Mesendoderm (in vitro differentiated cells): ENCODE data around the gene NEMF.
A peak's percentile ranks its signal among the peaks of the same experiment; 100 is the strongest.
"Not testable (repeated sequence)": the region's sequence is repeated elsewhere in the genome, so short reads cannot be mapped to it uniquely, and the experiment has no call there.

Experiments
- DNase-seq: peaks from one replicate; pipeline ENCODE4 v3.0.0; 2013
- H2AK5ac ChIP-seq: 2 replicates; pipeline ENCODE4 v1.6.1; 2013; ENCODE audit warnings: low read length, inconsistent platforms
- H2BK120ac ChIP-seq: 2 replicates; pipeline ENCODE4 v1.6.1; 2013; ENCODE audit warnings: low read depth, mild to moderate bottlenecking, low read length, moderate library complexity, mixed read lengths
- H2BK15ac ChIP-seq: replicated peaks from 2 replicates; pipeline ENCODE4 v1.6.1; 2013; ENCODE audit warnings: low read depth, mild to moderate bottlenecking, moderate library complexity
- H2BK5ac ChIP-seq: 2 replicates; pipeline ENCODE4 v1.6.1; 2013; ENCODE audit warnings: low read length, inconsistent platforms
- H3K18ac ChIP-seq: 2 replicates; pipeline ENCODE4 v1.6.1; 2013; ENCODE audit warnings: mild to moderate bottlenecking, low read length, mixed read lengths
- H3K23ac ChIP-seq: one replicate; pipeline ENCODE4 v1.6.1; 2013; ENCODE audit warnings: low read length
- H3K27ac ChIP-seq: 2 replicates; pipeline ENCODE4 v1.5.1; 2013; ENCODE audit warnings: low read depth, mild to moderate bottlenecking, inconsistent platforms, low read length, moderate library complexity
- H3K27me3 ChIP-seq: 2 replicates; pipeline ENCODE4 v1.6.1; 2013; ENCODE audit warnings: low read length, control low read depth, mild to moderate bottlenecking, inconsistent platforms; ENCODE audit not compliant: insufficient read depth, poor library complexity
- H3K36me3 ChIP-seq: 2 replicates; pipeline ENCODE4 v1.6.1; 2013; ENCODE audit warnings: low read length, inconsistent platforms; ENCODE audit not compliant: control insufficient read depth, insufficient read depth
- H3K4ac ChIP-seq: one replicate; pipeline ENCODE4 v1.6.1; 2013; ENCODE audit warnings: low read depth, mild to moderate bottlenecking, low read length, moderate library complexity
- H3K4me1 ChIP-seq: 2 replicates; pipeline ENCODE4 v1.6.1; 2013; ENCODE audit warnings: low read depth, low read length, inconsistent platforms; ENCODE audit not compliant: control insufficient read depth
- H3K4me2 ChIP-seq: 2 replicates; pipeline ENCODE4 v1.6.1; 2013; ENCODE audit warnings: low read length
- H3K4me3 ChIP-seq: 2 replicates; pipeline ENCODE4 v1.5.1; 2013; ENCODE audit warnings: mild to moderate bottlenecking, low read length
- H3K56ac ChIP-seq: one replicate; pipeline ENCODE4 v1.6.1; 2013; ENCODE audit warnings: low read length
- H3K79me1 ChIP-seq: 2 replicates; pipeline ENCODE4 v1.6.1; 2013; ENCODE audit warnings: low read length, inconsistent platforms
- H3K79me2 ChIP-seq: 2 replicates; pipeline ENCODE4 v1.6.1; 2013; ENCODE audit warnings: mild to moderate bottlenecking, low read length; ENCODE audit not compliant: control insufficient read depth, insufficient read depth
- H3K9ac ChIP-seq: 2 replicates; pipeline ENCODE4 v1.6.1; 2013; ENCODE audit warnings: low read length, inconsistent platforms
- H4K5ac ChIP-seq: one replicate; pipeline ENCODE4 v1.6.1; 2013; ENCODE audit warnings: low read length
- H4K8ac ChIP-seq: one replicate; pipeline ENCODE4 v1.6.1; 2013; ENCODE audit warnings: low read depth, mild to moderate bottlenecking, control low read depth, low read length, moderate library complexity
- WGBS: extraction: QIAGEN DNeasy Blood & Tissue Kit; methylation state at CpG from one replicate; pipeline ENCODE4 v1.1.7; 2013; ENCODE audit warnings: low lambda C conversion rate, missing lambda C conversion rate; ENCODE audit not compliant: insufficient coverage; ENCODE audit errors: extremely low coverage; 5-methylcytosine and 5-hydroxymethylcytosine counted together

NEMF gene

GRCh38 chr14:49896966-49897365 is 44.4 kb upstream of the NEMF start:
- Histone ChIP-seq H3K4me2 (no peak overlapping the region), H3K9ac (no peak overlapping the region), H3K23ac (no peak overlapping the region), H3K79me2 (peaks cover 32% of the 10 kb centered on the region), H2BK5ac (no peak overlapping the region), H3K27me3 (no peaks in the 10 kb centered on the region), H3K27ac (no peak overlapping the region), H3K4me3 (no peak overlapping the region), H2BK120ac (no peak overlapping the region), H3K56ac (peak overlapping the region; percentile 42), H3K36me3 (no peaks in the 10 kb centered on the region), H2BK15ac (no peak overlapping the region), H3K4ac (no peak overlapping the region), H3K18ac (no peak overlapping the region), H2AK5ac (no peak overlapping the region), H3K4me1 (peaks cover under 1% of the 10 kb centered on the region), H4K5ac (no peak overlapping the region), H4K8ac (no peak overlapping the region), H3K79me1 (no peaks in the 10 kb centered on the region)
- no peak for DNase-seq
- no CpG with 5 or more reads among the region's 5 CpGs for WGBS

DNA sequence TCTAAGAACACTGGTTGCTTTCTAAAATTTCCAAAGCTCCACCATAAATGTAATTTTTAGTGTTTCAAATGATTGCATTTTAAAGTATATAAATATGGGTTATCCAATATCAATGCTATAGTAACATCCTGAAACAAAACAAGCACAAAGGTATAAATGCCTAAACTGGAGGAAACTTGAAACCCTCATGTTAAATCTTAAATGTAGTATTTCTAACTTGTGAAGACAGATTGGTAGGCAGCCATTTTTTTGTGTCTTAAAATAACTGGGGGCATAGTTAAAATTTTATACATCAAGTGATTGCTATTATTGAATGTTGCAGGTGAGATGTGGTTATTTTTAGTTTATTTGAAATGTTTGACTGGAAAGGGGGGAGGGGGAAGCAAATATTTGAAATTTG is 43.7 kb upstream of the NEMF start:
- H2BK120ac ChIP-seq, H3K4me3 ChIP-seq, H3K4me2 ChIP-seq, H2AK5ac ChIP-seq, H3K4me1 ChIP-seq, H4K8ac ChIP-seq, H3K27me3 ChIP-seq, H3K36me3 ChIP-seq, H3K9ac ChIP-seq, H2BK15ac ChIP-seq, H2BK5ac ChIP-seq, H3K56ac ChIP-seq, H3K79me1 ChIP-seq, DNase-seq, H3K18ac ChIP-seq, H3K4ac ChIP-seq, H3K23ac ChIP-seq, H4K5ac ChIP-seq, H3K27ac ChIP-seq: not testable (repeated sequence)
- H3K79me2 ChIP-seq, result peaks cover 32% of the 10 kb centered on the region

- H4K8ac ChIP-seq, result no peak overlapping the region
- H3K79me2 ChIP-seq, result peaks cover 32% of the 10 kb centered on the region
- no peak overlapping the region for H3K4me3 ChIP-seq
- H2BK5ac ChIP-seq, result no peak overlapping the region
- H3K4me2 ChIP-seq, result peak overlapping the region; percentile 3
- no peak overlapping the region for H2BK120ac ChIP-seq
- DNase-seq, result no peak
- no peaks in the 10 kb centered on the region for H3K27me3 ChIP-seq
- peaks cover 2% of the 10 kb centered on the region for H3K4me1 ChIP-seq
- no peak overlapping the region for H2BK15ac ChIP-seq
- no peak overlapping the region for H3K27ac ChIP-seq
- H3K4ac ChIP-seq, result no peak overlapping the region
- H4K5ac ChIP-seq, result no peak overlapping the region
- peak overlapping the region; percentile 14 for H3K9ac ChIP-seq
- H3K79me1 ChIP-seq, result no peaks in the 10 kb centered on the region
- no CpG with 5 or more reads among the region's 4 CpGs for WGBS
- H3K36me3 ChIP-seq, result no peaks in the 10 kb centered on the region
- H3K56ac ChIP-seq, result no peak overlapping the region
- H3K18ac ChIP-seq, result no peak overlapping the region
- H3K23ac ChIP-seq, result no peak overlapping the region
- no peak overlapping the region for H2AK5ac ChIP-seq
Observed at GRCh38 chr14:49895480-49895879, 42.9 kb upstream of the NEMF start.

- DNase-seq, H2BK5ac ChIP-seq, H3K27ac ChIP-seq, H3K27me3 ChIP-seq, H2BK15ac ChIP-seq, H3K4me1 ChIP-seq, H4K5ac ChIP-seq, H3K4ac ChIP-seq, H3K36me3 ChIP-seq, H3K79me1 ChIP-seq, H3K18ac ChIP-seq, H2AK5ac ChIP-seq, H2BK120ac ChIP-seq: not testable (repeated sequence)
- no CpG with 5 or more reads among the region's 8 CpGs for whole genome bisulfite sequencing
- peak overlapping the region; percentile 56 for H4K8ac ChIP-seq
- peak overlapping the region; percentile 80 for H3K4me2 ChIP-seq
- peak overlapping the region; percentile 97 for H3K4me3 ChIP-seq
- peak overlapping the region; percentile 97 for H3K56ac ChIP-seq
- peak overlapping the region; percentile 66 for H3K23ac ChIP-seq
- peaks cover 32% of the 10 kb centered on the region for H3K79me2 ChIP-seq
- H3K9ac ChIP-seq, result peak overlapping the region; percentile 98
Observed at GRCh38 chr14:49894214-49895107, 41.9 kb upstream of the NEMF start.

GRCh38 chr14:49893309-49894213 is 41.0 kb upstream of the NEMF start:
- peaks cover 32% of the 10 kb centered on the region for H3K79me2 ChIP-seq
- H3K36me3 ChIP-seq, result no peaks in the 10 kb centered on the region
- H3K79me1 ChIP-seq, result no peaks in the 10 kb centered on the region
- no peaks in the 10 kb centered on the region for H3K27me3 ChIP-seq
- peak overlapping the region; percentile 11 for H2AK5ac ChIP-seq
- no peak overlapping the region for H4K5ac ChIP-seq
- H3K18ac ChIP-seq, result peak overlapping the region; percentile 83
- H3K4me3 ChIP-seq, result peak overlapping the region; percentile 97
- peak overlapping the region; percentile 98 for H3K9ac ChIP-seq
- H3K27ac ChIP-seq, result peak overlapping the region; percentile 97
- peak overlapping the region; percentile 58 for H4K8ac ChIP-seq
- H3K56ac ChIP-seq, result peak overlapping the region; percentile 97
- DNase-seq, result peak; percentile 41
- peak overlapping the region; percentile 80 for H3K4me2 ChIP-seq
- H3K23ac ChIP-seq, result peak overlapping the region; percentile 94
- no peak overlapping the region for H2BK15ac ChIP-seq
- H2BK120ac ChIP-seq, result peak overlapping the region; percentile 83
- H3K4me1 ChIP-seq, result peaks cover 2% of the 10 kb centered on the region
- no CpG with 5 or more reads among the region's 85 CpGs for WGBS
- peak overlapping the region; percentile 31 for H2BK5ac ChIP-seq
- H3K4ac ChIP-seq, result peak overlapping the region; percentile 87
